ENCODE measurements around the gene DCAF17. TPM values are rescaled to one million over a fixed set of nuclear protein-coding genes. Genes with fewer than 3 reads are reported as not detected.
"Not testable (repeated sequence)": the region's sequence is repeated elsewhere in the genome, so short reads cannot be mapped to it uniquely, and the experiment has no call there.

The DCAF17 gene
- total and polyA plus RNA-seq, 5 experiments from 2014 or later = 14.3 to 36.6 (median 18.5) TPM

DNA sequence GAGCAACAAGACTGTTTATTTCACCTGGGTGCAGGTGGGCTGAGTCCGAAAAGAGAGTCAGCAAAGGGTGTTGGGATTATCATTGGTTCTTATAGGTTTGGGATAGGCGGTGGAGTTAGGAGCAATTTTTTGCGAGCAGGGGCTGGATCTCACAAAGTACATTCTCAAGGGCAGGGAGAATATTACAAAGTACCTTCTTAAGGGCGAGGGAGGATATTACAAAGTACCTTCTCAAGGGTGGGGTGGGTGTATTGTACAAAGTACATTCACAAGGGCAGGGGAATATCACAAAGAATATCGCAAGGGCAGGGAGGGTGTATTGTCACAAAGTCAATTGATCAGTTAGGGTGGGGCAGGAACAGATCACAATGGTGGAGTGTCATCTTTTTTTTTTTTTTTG, 63.6 kb downstream of the DCAF17 start:
- ATAC-seq, POLR2A ChIA-PET, H3K4me1 Mint-ChIP-seq, DNase-seq, H3K27me3 Mint-ChIP-seq, H3K4me3 Mint-ChIP-seq, H3K9me3 Mint-ChIP-seq: not testable (repeated sequence)
- Mint-ChIP-seq H3K36me3 (peaks cover 4 to 16% (median 9%) of the 10 kb centered on the region in 3 donors), H3K27ac (peak overlapping the region in 1 of 10 donors; percentile 4)

DNA sequence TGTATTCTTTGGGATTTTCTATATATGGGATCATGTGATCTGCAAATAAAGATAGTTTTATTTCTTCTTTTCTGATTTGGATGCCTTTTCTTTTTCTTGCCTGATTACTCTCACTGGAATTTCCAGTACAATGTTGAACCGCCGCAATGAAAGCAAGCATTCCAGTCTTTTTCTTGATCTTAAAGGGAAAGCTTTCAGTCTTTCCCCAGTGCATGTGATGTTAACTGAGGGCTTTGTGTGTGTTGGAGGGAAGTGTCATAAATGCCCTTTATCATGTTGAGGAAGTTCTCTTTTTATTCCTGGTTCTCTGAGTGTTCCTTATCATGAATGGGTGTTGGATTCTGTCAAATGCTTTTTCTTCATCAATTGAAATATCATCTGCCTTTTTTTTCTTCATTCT, 71.3 kb downstream of the DCAF17 start:
- H3K4me1 Mint-ChIP-seq = no peaks in the 10 kb centered on the region
- POLR2A ChIA-PET = no interaction called here
- peaks cover 2 to 4% (median 4%) of the 10 kb centered on the region in 3 donors for H3K36me3 Mint-ChIP-seq
- peaks cover 0 to 4% (median 0%) of the 10 kb centered on the region in 9 donors for H3K9me3 Mint-ChIP-seq
- ATAC-seq (no peak), DNase-seq (no peak)
- no peak overlapping the region for H3K27ac Mint-ChIP-seq
- H3K4me3 Mint-ChIP-seq = no peak overlapping the region
- peaks cover 0 to 2% (median 0%) of the 10 kb centered on the region in 5 donors for H3K27me3 Mint-ChIP-seq

DNA sequence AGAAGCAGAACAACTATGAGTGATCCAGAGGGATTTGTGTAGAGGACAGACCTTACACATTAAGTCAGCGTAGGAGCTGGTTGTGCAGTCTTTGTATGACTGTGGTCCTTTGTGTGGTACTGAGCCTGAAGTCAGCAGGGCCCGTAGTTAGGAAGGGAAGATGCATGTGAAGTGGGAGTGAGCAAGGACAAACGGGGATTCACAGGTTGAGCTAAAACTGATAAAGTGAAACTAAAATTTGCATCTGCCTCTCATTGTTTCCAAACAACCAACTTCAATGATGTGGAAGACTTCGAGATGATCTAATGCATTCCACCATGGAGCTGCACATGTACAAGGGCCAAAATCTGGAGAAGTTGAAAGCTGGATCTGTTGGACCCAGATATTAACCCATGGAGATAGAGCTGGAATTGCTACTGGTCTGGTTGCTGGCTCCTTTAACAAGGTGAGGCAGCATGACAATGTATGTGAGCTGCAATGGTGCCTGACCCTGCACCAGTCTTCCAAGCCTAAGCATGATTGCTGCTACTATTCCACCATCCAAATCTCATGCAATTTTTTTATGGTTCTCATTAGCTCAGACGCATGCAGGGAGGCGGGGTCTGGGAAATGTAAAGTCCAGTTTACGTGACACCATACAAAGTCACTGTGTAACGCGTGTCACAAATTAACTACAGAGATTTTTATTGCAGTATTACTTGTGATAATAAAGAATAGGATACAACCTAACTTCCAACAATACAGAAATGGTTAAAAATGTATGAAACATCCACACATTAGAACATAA, 76.1 kb downstream of the DCAF17 start:
- Mint-ChIP-seq H3K4me3 (no peak overlapping the region), H3K27ac (no peak overlapping the region), H3K9me3 (no peaks in the 10 kb centered on the region), H3K36me3 (peaks cover 4 to 7% (median 4%) of the 10 kb centered on the region in 3 donors), H3K27me3 (peaks cover 0 to 2% (median 0%) of the 10 kb centered on the region in 5 donors), H3K4me1 (peaks cover 0 to 6% (median 0%) of the 10 kb centered on the region in 4 donors)
- POLR2A ChIA-PET = no interaction called here
- no peak for ATAC-seq
- no peak for DNase-seq

DNA sequence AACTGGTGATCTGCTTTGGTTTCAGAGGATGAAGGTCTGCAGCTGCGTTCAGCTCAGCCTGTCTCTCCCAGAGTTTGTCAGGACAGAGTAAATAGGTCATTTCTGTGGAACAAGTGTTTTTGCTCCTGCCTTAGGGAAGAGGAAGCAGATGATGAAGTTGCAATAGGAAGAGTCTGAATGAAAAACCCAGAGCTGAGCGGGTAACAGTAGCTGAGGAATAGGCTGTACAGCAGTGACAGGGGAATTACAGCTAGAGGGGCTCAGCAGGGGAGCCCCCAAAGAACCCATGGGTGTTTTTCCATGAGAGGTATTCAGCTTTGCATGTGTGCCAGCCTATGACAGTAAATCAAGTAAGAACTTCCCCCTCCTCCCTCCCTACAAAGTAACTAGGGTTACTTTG, 78.0 kb downstream of the DCAF17 start:
- peaks cover 4 to 7% (median 4%) of the 10 kb centered on the region in 3 donors for H3K36me3 Mint-ChIP-seq
- peaks cover 0 to 6% (median 0%) of the 10 kb centered on the region in 4 donors for H3K4me1 Mint-ChIP-seq
- POLR2A ChIA-PET = no interaction called here
- H3K27ac Mint-ChIP-seq = no peak overlapping the region
- H3K27me3 Mint-ChIP-seq = peaks cover 0 to 11% (median 2%) of the 10 kb centered on the region in 5 donors
- DNase-seq = no peak
- no peak for ATAC-seq
- no peak overlapping the region for H3K4me3 Mint-ChIP-seq
- H3K9me3 Mint-ChIP-seq = no peaks in the 10 kb centered on the region

DNA sequence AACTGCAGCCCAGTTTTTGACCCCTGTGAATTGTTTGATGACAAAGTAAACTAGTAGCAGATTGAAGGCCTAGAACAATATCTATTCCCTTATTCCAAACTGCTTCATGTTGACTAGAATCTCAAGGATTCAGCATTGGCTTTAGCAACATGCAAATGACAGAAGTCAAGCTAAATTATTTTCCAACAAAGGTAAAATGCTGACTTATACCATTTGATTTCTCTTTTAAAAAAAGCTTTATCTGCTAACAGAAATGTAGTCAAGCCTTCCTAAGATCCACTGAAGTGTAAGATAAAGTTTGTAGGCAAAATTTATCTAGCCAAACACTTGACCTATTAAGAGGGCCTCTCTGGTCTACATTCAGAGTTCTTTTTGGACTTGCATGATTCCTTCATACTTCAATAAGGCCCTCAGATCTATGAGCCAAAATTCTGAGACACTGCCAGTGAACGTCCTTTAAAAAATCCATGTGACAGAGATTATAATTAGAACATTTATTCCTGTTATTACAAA, 78.7 kb downstream of the DCAF17 start:
- ATAC-seq (no peak), DNase-seq (no peak)
- Mint-ChIP-seq H3K9me3 (no peaks in the 10 kb centered on the region), H3K4me1 (peaks cover 0 to 6% (median 0%) of the 10 kb centered on the region in 4 donors), H3K27ac (no peak overlapping the region), H3K36me3 (peaks cover 4 to 7% (median 6%) of the 10 kb centered on the region in 3 donors), H3K4me3 (no peak overlapping the region), H3K27me3 (peaks cover 0 to 11% (median 0%) of the 10 kb centered on the region in 5 donors)
- POLR2A ChIA-PET = no interaction called here

DNA sequence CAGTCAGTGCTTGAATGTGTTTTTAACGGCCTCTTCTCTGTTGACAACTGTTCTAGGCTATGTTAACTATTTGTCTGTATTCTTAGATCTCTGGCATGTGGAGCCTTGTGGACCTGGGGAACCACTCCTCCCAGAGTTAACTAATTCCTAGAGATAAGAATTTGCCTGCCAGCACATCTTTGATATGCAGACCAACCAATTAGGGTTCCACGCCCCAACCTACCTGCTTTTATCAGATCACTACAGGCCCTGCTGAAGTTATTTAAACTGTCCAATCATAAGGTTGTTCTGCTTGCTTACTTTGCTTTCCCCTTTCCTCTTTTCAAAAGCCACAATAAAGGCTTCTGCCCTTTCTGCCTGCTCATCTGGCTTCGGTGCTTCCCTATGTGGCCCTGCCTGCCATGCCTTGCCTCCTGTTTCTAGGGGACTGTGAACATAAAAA, 79.7 kb downstream of the DCAF17 start:
- peaks cover 4 to 8% (median 7%) of the 10 kb centered on the region in 3 donors for H3K36me3 Mint-ChIP-seq
- H3K9me3 Mint-ChIP-seq = no peaks in the 10 kb centered on the region
- peaks cover 0 to 6% (median 0%) of the 10 kb centered on the region in 4 donors for H3K4me1 Mint-ChIP-seq
- no peak overlapping the region for H3K27ac Mint-ChIP-seq
- H3K4me3 Mint-ChIP-seq = no peak overlapping the region
- peaks cover 0 to 15% (median 3%) of the 10 kb centered on the region in 5 donors for H3K27me3 Mint-ChIP-seq
- ATAC-seq (no peak), DNase-seq (no peak)
- POLR2A ChIA-PET = no interaction called here

DNA sequence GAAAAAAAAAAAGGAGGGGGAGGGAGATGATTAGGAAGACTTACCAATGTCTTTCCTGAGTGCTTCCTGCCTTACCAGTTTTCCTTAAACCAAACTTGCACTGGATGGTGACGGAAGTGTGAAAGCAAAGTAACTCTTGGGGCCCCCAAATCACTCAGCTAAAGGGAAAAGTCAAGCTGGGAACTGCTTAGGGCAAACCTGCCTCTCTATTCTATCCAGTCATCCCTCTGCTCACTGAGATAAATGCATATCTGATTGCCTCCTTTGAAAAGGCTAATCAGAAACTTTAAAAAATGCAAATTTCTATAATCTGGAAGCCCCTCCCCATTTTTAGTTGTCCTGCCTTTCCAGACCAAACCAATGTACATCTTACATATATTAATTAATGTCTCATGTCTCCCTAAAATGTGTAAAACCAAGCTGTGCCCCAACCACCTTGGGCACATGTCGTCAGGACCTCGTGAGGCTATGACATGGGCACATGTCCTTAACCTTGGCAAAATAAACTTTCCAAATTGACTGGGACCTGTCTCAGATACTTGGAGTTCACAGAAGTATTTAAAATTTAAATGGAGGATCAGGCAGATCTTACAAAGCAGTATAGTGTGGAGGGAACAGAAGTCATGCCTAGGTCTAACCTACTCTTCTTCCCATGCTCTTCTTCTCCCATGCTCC, 81.0 kb downstream of the DCAF17 start:
- POLR2A ChIA-PET = no interaction called here
- no peak overlapping the region for H3K4me3 Mint-ChIP-seq
- peaks cover 8 to 28% (median 14%) of the 10 kb centered on the region in 5 donors for H3K27me3 Mint-ChIP-seq

DNA sequence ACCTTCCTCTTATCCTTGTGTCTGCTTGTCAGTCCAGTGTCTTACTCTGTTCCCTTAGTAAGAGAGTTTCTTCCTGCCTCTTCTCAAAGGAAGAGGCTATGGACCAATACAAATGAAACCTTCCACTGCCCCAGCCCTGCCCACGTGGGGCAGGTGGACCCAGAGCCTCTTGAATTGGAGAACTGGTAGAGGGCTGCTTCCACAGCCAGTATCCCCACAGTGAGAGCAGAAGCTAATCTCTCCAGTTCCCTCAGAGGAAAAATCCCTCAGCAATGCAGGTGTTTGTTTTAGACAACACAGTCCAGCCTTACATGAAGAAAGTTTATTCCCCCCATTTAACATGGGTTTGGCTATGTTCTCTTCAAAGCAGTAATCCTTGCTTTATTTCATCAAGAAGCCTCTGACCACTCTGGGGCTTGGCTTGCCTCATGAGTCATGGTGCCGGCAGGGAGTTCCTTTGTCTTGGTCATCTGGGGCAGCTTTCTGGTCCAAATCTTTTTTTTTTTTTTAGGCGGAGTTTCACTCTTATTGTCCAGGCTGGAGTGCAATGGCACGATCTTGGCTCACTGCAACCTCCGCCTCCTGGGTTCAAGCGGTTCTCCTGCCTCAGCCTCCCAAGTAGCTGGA, 81.8 kb downstream of the DCAF17 start:
- ATAC-seq = no peak
- Mint-ChIP-seq H3K27ac (no peak overlapping the region), H3K4me1 (peaks cover 0 to 6% (median under 1%) of the 10 kb centered on the region in 4 donors), H3K36me3 (peaks cover 0 to 5% (median 4%) of the 10 kb centered on the region in 3 donors), H3K27me3 (peaks cover 9 to 32% (median 16%) of the 10 kb centered on the region in 5 donors), H3K9me3 (no peaks in the 10 kb centered on the region), H3K4me3 (no peak overlapping the region)
- DNase-seq = no peak
- POLR2A ChIA-PET = no interaction called here

More for the DNA sequence above, 81.0 kb downstream of the DCAF17 start:
- Mint-ChIP-seq H3K36me3 (peaks cover under 1 to 8% (median 5%) of the 10 kb centered on the region in 3 donors), H3K27ac (no peak overlapping the region), H3K4me1 (peaks cover 0 to 6% (median 0%) of the 10 kb centered on the region in 4 donors), H3K9me3 (no peaks in the 10 kb centered on the region)
- ATAC-seq (no peak), DNase-seq (no peak)

DNA sequence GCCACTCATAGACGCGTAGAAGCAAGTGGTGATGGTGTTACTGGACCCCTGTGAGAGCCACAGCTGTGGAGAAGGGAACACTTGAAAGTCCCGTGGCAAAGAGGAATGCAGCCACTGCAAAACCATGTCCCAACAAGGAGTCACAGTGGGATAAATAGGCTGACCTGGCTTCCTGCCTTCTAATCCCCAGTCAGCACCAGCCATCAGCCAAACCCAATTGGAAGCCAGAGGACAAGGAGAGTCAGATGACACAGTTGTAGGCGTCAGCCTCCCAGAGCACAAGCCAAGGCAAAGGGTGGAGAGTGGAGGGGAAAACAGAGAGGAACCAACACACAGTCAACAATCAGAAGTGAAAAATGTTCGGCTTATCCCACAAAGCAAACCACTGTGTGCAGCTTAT, 82.8 kb downstream of the DCAF17 start:
- no peak for ATAC-seq
- H3K4me1 Mint-ChIP-seq = peaks cover 2 to 11% (median 6%) of the 10 kb centered on the region in 4 donors

DNA sequence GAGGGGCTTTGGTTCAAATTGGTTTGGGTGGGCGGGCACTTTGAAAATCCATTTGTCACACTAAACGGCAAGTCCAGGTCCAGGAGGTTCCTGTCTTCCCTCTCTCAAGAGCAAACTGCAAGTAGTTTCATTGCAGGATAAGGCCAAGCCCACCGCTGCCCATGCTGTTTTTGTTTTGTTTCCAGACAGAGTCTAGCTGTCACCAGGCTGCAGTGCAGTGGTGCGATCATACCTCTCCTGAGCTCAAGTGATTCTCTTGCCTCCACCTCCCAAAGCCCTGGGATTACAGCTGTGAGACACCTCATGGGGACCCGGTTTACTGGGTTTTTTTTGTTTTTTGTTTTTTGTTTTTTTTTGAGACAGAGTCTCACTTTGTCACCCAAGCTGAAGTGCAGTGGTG, 86.4 kb downstream of the DCAF17 start:
- DNase-seq (no peak), ATAC-seq (no peak)
- POLR2A ChIA-PET = no interaction called here
- Mint-ChIP-seq H3K27me3 (peaks cover 27 to 59% (median 45%) of the 10 kb centered on the region in 5 donors), H3K4me3 (peak overlapping the region in 1 of 10 donors; percentile 6), H3K9me3 (no peaks in the 10 kb centered on the region), H3K4me1 (peaks cover 4 to 20% (median 17%) of the 10 kb centered on the region in 4 donors), H3K27ac (no peak overlapping the region), H3K36me3 (peaks cover 0 to 4% (median 0%) of the 10 kb centered on the region in 3 donors)

More for the DNA sequence above, 82.8 kb downstream of the DCAF17 start:
- H3K27me3 Mint-ChIP-seq = peaks cover 13 to 42% (median 25%) of the 10 kb centered on the region in 5 donors
- H3K9me3 Mint-ChIP-seq = no peaks in the 10 kb centered on the region
- POLR2A ChIA-PET = no interaction called here
- peaks cover 0 to 4% (median 0%) of the 10 kb centered on the region in 3 donors for H3K36me3 Mint-ChIP-seq
- no peak overlapping the region for H3K4me3 Mint-ChIP-seq
- no peak for DNase-seq
- no peak overlapping the region for H3K27ac Mint-ChIP-seq

DNA sequence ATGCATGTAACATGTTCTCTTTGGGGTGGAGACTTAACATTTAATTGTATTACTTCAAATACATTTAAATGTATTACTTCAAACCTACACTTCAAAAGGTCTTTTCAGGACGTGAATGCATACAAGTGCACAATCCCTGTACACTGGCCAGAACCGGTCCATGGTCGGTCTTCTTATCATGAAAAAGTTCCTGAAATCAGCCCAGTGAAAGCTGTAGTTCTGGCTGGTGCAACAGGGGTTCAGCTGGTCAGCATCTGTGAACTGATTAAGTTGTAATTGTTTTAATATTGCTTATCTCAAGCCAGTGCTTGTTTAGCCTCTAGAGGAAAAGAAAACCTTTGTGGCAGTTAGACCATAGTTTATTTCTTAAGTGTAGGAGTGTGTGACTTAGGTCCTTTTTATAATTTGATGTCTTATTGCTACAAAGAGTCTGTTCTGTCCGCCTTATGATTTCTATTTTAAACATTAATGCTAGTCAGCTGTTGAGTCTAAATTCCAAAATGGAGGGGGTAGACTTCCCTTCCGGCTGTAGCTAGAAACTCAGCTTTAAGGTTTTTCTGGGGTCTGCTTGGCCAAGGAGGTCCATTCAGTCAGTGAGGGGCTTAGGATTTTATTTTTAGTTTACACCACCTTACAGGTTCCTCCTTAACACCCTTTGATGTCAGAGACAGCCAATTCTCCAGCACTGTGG, 87.5 kb downstream of the DCAF17 start:
- Mint-ChIP-seq H3K36me3 (peaks cover 0 to 4% (median 0%) of the 10 kb centered on the region in 3 donors), H3K27ac (no peak overlapping the region), H3K4me3 (peak overlapping the region; percentile 36 to 88 (median 79)), H3K9me3 (no peaks in the 10 kb centered on the region), H3K4me1 (peaks cover 4 to 20% (median 17%) of the 10 kb centered on the region in 4 donors), H3K27me3 (peaks cover 27 to 55% (median 45%) of the 10 kb centered on the region in 5 donors)
- ATAC-seq (no peak), DNase-seq (no peak)
- POLR2A ChIA-PET = no interaction called here
